GM20000 (cell line): Measurements from ENCODE around the gene GRID1.

ENCODE experiments used
- DNase-seq: peaks from one replicate; pipeline ENCODE4 v3.0.0; 2012; ENCODE audit warnings: low spot score
- TF ChIP-seq, protein P1 (sequence below): IDR thresholded peaks from 2 replicates; pipeline ENCODE4 v1.5.1; 2012; ENCODE audit warnings: mild to moderate bottlenecking, control low read depth; ENCODE audit errors: extremely low read depth, missing control alignments

The GRID1 gene

DNA sequence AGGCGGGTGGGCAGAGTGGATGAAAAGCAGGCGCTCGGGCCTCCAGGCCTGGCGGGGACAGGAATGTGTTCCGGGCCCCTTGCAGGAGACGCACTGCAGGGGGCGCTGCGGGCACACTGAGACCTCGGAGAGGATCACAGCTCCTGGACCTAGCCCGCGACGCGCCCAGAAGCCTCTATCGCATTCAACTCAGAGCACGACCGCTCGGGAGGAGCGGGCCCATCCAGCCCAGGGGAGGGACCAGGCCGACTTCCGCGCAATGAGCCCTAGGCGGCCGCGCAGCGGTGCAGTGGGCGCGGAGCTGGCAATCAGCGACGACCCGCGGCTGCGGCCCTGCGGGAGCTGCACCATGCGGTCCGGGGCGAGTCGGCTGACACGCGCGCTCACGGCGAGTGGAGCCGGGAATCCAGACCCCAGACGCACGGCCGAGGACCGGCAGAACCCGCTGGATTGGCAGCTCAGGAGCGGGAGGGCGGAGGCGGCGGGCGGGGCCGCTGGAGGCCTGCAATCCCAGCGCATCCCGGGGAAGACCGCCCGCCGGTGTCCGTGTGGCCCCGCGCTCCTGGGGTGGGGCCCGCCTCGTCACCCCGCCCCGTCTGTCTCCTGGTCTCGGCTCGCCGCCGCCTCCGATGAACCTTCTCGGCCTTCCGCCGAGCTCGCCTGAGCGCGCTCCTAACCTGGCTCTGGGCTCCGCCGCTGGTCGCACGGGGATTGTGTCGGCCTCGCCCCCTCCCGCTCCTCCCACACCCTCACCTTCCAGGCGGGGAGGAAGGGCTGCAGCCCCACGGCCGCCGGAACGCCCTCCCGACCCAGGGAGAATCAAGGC lies 33.5 kb upstream of the GRID1 start:
- TF ChIP-seq, protein P1, sequence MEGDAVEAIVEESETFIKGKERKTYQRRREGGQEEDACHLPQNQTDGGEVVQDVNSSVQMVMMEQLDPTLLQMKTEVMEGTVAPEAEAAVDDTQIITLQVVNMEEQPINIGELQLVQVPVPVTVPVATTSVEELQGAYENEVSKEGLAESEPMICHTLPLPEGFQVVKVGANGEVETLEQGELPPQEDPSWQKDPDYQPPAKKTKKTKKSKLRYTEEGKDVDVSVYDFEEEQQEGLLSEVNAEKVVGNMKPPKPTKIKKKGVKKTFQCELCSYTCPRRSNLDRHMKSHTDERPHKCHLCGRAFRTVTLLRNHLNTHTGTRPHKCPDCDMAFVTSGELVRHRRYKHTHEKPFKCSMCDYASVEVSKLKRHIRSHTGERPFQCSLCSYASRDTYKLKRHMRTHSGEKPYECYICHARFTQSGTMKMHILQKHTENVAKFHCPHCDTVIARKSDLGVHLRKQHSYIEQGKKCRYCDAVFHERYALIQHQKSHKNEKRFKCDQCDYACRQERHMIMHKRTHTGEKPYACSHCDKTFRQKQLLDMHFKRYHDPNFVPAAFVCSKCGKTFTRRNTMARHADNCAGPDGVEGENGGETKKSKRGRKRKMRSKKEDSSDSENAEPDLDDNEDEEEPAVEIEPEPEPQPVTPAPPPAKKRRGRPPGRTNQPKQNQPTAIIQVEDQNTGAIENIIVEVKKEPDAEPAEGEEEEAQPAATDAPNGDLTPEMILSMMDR, result peak; percentile 91
- peak; percentile 93 for DNase-seq

DNA sequence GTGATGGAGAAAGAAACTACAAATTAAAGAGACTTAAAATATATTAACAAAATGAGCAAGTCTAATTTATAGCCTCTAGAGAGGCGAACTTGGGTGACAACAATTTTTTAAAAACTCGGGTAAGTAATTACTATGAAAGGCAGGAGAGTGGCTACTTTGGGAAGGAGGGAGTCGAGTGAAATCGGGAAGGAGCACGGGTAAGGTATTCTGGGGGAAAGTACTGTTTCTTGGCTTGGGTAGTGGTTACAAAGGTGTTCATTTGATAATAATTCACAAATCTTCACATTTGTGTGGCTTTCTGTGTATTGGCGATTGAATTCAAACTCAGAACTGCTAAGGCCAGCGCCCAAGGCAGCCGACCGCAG lies 32.9 kb upstream of the GRID1 start:
- TF ChIP-seq, protein P1, result no peak
- DNase-seq, result no peak

DNA sequence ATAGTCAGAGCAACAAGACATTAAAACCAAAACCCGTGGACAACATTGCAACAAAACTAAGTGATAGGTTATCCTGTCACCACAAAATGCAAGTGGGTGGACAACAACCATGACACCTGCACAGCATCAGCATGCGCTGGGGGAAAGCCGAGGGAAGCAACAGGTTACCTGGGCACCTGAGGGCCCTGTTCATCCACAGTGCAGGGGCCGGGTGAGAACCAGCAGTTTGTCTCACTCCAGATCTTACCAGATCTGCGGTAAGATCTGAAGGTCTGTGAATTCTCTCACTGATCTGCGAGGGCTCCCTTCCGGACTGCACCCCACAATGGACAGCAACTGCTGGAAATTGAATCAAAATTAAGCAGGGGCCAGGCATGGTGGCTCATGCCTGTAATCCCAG lies 30.5 kb upstream of the GRID1 start:
- DNase-seq, result no peak
- TF ChIP-seq, protein P1, result no peak

GRCh38 chr10:86393862-86394455 lies 27.4 kb upstream of the GRID1 start:
- DNase-seq, result no peak

GRCh38 chr10:86393362-86393761 lies 26.8 kb upstream of the GRID1 start:
- DNase-seq, result no peak
- TF ChIP-seq, protein P1, result no peak

More at GRCh38 chr10:86393862-86394455, 27.4 kb upstream of the GRID1 start:
- TF ChIP-seq, protein P1, result no peak

GRCh38 chr10:86392723-86393094 lies 26.1 kb upstream of the GRID1 start:
- TF ChIP-seq, protein P1, result no peak
- DNase-seq, result peak; percentile 82

DNA sequence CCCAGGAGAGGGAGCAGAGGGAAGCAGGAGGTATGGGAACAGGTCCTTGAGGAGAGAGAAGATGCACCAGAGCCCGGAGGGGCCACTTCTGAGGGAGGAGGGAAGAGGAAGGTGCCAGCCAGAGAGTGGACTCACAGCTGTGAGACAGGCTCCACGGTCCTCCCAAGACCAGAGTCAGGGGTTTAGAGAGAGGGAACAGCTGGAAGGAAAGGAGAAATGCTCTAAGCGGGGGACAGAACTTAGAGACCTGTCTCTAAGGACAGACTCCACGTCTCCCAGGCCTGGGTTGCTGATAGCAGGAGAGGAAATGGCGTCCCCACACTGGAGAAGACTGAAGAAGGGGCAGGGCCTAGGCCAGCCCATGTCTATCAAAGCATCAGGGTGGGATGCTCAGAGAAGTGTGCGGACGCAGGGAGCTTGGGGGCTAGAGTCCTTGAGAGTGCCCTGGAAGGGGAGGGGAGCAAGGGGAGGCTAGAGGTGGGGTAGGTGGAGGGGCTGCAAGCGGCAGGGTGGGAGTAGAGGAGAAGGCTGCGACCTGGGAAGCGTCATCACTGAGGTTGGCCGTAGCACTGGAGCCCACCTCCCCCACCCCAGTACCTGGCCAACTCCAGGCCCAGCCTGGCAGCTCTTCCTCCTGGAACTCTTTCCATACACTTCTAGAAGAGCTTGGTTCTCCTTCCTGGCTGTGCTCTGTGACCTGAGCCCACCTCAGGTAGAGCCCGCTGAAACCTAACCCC lies 25.6 kb upstream of the GRID1 start:
- peak; percentile 62 for DNase-seq
- TF ChIP-seq, protein P1, result no peak
